IMR-90 (cell line): Measurements from ENCODE around the gene TLR9. TPM values are rescaled to one million over a fixed set of nuclear protein-coding genes. Genes with fewer than 3 reads are reported as not detected.

Experiments used
- ATAC-seq: fragments of 200-7000 bp; cut with Tn5 transposase; 2 replicates; pipeline ENCODE4 v1.9.1; 2020; ENCODE audit warnings: low read depth, mild to moderate bottlenecking, moderate library complexity
- BruUV-seq: library from RNA; stranded (reverse); fragments of 400-500 nt; replicated peaks from 2 replicates; lab custom pipeline; 2021; lab: Mats Ljungman, UMichigan
- CTCF ChIA-PET: fragments of 300-600 bp; formaldehyde crosslinking; extraction: SDS; loops from one replicate; lab custom pipeline; 2021; ENCODE audit warnings: antibody characterized with exemption; lab: Yijun Ruan, JAX
- POLR2A ChIA-PET: fragments of 300-600 bp; sonication (Branson Sonifier 250); formaldehyde crosslinking; loops from one replicate; lab custom pipeline; 2022; ENCODE audit warnings: antibody characterized with exemption; ENCODE audit not compliant: unreplicated experiment; lab: Charles Lee
- DNase-seq: peaks from one replicate; pipeline ENCODE4 v3.0.0; 2013
- H2AFZ ChIP-seq: replicated peaks from 2 replicates; pipeline ENCODE3; 2013; ENCODE audit warnings: low read length, mild to moderate bottlenecking; ENCODE audit not compliant: poor library complexity
- H2AK5ac ChIP-seq: 2 replicates; pipeline ENCODE4 v1.6.1; 2013; ENCODE audit warnings: low read depth, low read length, inconsistent platforms
- H2AK9ac ChIP-seq: replicated peaks from 2 replicates; pipeline ENCODE3; 2013; ENCODE audit warnings: mild to moderate bottlenecking, low read depth, low read length, moderate library complexity; ENCODE audit not compliant: poor library complexity
- H2BK120ac ChIP-seq: 2 replicates; pipeline ENCODE4 v1.6.1; 2013; ENCODE audit warnings: low read depth, low read length, inconsistent platforms
- H2BK15ac ChIP-seq: 3 replicates; pipeline ENCODE4 v1.6.1; 2013; ENCODE audit warnings: low read depth, low read length, inconsistent platforms
- H2BK20ac ChIP-seq: 2 replicates; pipeline ENCODE4 v1.6.1; 2013; ENCODE audit warnings: low read depth, mild to moderate bottlenecking, inconsistent platforms, low read length, moderate library complexity
- H2BK5ac ChIP-seq: 2 replicates; pipeline ENCODE4 v1.6.1; 2013; ENCODE audit warnings: mild to moderate bottlenecking, low read depth, low read length, inconsistent platforms; ENCODE audit not compliant: poor library complexity, severe bottlenecking
- H3K14ac ChIP-seq: replicated peaks from 2 replicates; pipeline ENCODE4 v1.6.1; 2013; ENCODE audit warnings: low read depth, low read length, inconsistent platforms
- H3K18ac ChIP-seq: 2 replicates; pipeline ENCODE4 v1.6.1; 2013; ENCODE audit warnings: low read depth, low read length, control low read depth
- H3K23ac ChIP-seq: 2 replicates; pipeline ENCODE4 v1.6.1; 2013; ENCODE audit warnings: low read depth, low read length, inconsistent platforms
- H3K27ac ChIP-seq: 2 replicates; pipeline ENCODE4 v1.5.1; 2013; ENCODE audit warnings: mild to moderate bottlenecking, control low read depth, low read length; ENCODE audit not compliant: insufficient read depth
- H3K27me3 ChIP-seq: 2 replicates; pipeline ENCODE4 v1.6.1; 2013; ENCODE audit warnings: low read length; ENCODE audit not compliant: control insufficient read depth, insufficient read depth
- H3K36me3 ChIP-seq: 2 replicates; pipeline ENCODE4 v1.6.1; 2013; ENCODE audit warnings: low read length, mixed read lengths; ENCODE audit not compliant: control insufficient read depth, insufficient read depth
- H3K4ac ChIP-seq: 2 replicates; pipeline ENCODE4 v1.6.1; 2013; ENCODE audit warnings: low read depth, low read length, inconsistent platforms
- H3K4me1 ChIP-seq: 2 replicates; pipeline ENCODE4 v1.6.1; 2013; ENCODE audit warnings: low read length, mixed read lengths; ENCODE audit not compliant: control insufficient read depth, insufficient read depth
- H3K4me2 ChIP-seq: 2 replicates; pipeline ENCODE4 v1.6.1; 2013; ENCODE audit warnings: low read depth, mild to moderate bottlenecking, control low read depth, low read length, moderate library complexity
- H3K4me3 ChIP-seq: 2 replicates; pipeline ENCODE4 v1.5.1; 2013; ENCODE audit warnings: low read depth, mild to moderate bottlenecking, control low read depth, low read length, moderate library complexity; ENCODE audit not compliant: insufficient read depth
- H3K56ac ChIP-seq: 2 replicates; pipeline ENCODE4 v1.6.1; 2013; ENCODE audit warnings: low read length, inconsistent platforms; ENCODE audit not compliant: insufficient read depth; ENCODE audit errors: extremely low read depth
- H3K79me1 ChIP-seq, 2 experiments: 2 replicates each; pipeline ENCODE4 v1.6.1; 2013; ENCODE audit warnings: low read length in 2 of 2, inconsistent platforms in 1 of 2, low read depth in 1 of 2
- H3K9ac ChIP-seq: 2 replicates; pipeline ENCODE4 v1.6.1; 2013; ENCODE audit warnings: low read depth, low read length, control low read depth
- H3K9me1 ChIP-seq: 2 replicates; pipeline ENCODE4 v1.6.1; 2013; ENCODE audit warnings: low read length, inconsistent platforms; ENCODE audit not compliant: insufficient read depth
- H3K9me3 ChIP-seq: 2 replicates; pipeline ENCODE4 v1.6.1; 2013; ENCODE audit warnings: low read length; ENCODE audit not compliant: control insufficient read depth, insufficient read depth
- H4K20me1 ChIP-seq: 2 replicates; pipeline ENCODE4 v1.6.1; 2013; ENCODE audit warnings: low read length, inconsistent platforms; ENCODE audit not compliant: insufficient read depth
- H4K5ac ChIP-seq: 2 replicates; pipeline ENCODE4 v1.6.1; 2013; ENCODE audit warnings: mild to moderate bottlenecking, low read depth, low read length, control low read depth
- H4K8ac ChIP-seq, 2 experiments: 2 replicates each; pipeline ENCODE4 v1.6.1; 2013; ENCODE audit warnings: low read depth in 2 of 2, low read length in 2 of 2, control low read depth in 1 of 2, inconsistent platforms in 1 of 2
- H4K91ac ChIP-seq: 2 replicates; pipeline ENCODE4 v1.6.1; 2013; ENCODE audit warnings: low read depth, low read length, inconsistent platforms; ENCODE audit not compliant: insufficient read depth
- BHLHE40 ChIP-seq: fragments of 150-350 bp; IDR thresholded peaks from 2 replicates; pipeline ENCODE4 v1.6.1; 2016; ENCODE audit warnings: mild to moderate bottlenecking, low read depth, low read length
- CEBPB ChIP-seq: IDR thresholded peaks from 2 replicates; pipeline ENCODE4 v1.6.1; 2012; ENCODE audit warnings: low read depth, low read length, improper control_type of control experiment
- MAFK ChIP-seq: IDR thresholded peaks from 2 replicates; pipeline ENCODE4 v1.6.1; 2012; ENCODE audit warnings: low read depth, low read length, improper control_type of control experiment
- MXI1 ChIP-seq: IDR thresholded peaks from 2 replicates; pipeline ENCODE4 v1.6.1; 2012; ENCODE audit warnings: low read depth, mild to moderate bottlenecking, low read length, moderate library complexity, borderline replicate concordance
- NFE2L2 ChIP-seq: fragments of 150-350 bp; IDR thresholded peaks from 2 replicates; pipeline ENCODE4 v1.6.1; 2016; ENCODE audit warnings: low read depth, mild to moderate bottlenecking, low read length
- RAD21 ChIP-seq: IDR thresholded peaks from 2 replicates; pipeline ENCODE4 v1.6.1; 2012; ENCODE audit warnings: low read length, improper control_type of control experiment
- RCOR1 ChIP-seq: IDR thresholded peaks from 2 replicates; pipeline ENCODE4 v1.6.1; 2012; ENCODE audit warnings: mild to moderate bottlenecking, low read length, improper control_type of control experiment; ENCODE audit not compliant: insufficient replicate concordance
- SMC3 ChIP-seq: fragments of 150-350 bp; IDR thresholded peaks from 2 replicates; pipeline ENCODE4 v1.6.1; 2016; ENCODE audit warnings: low read depth, mild to moderate bottlenecking, antibody characterized with exemption, low read length, moderate library complexity
- WGBS, 2 experiments: methylation state at CpG; one replicate each; pipeline versions ENCODE4 v1.1.5 to v1.1.7; 2013; ENCODE audit warnings: missing lambda C conversion rate in 2 of 2; ENCODE audit not compliant: insufficient read length in 1 of 2; ENCODE audit errors: extremely low coverage in 2 of 2; 5-methylcytosine and 5-hydroxymethylcytosine counted together
- dilution Hi-C: fragments of 300-500 bp; cut with HindIII; formaldehyde crosslinking; loops from one replicate; pipeline ENCODE4 v1.14.3; 2018; ENCODE audit warnings: low sequenced_read_pairs; ENCODE audit not compliant: unreplicated experiment
- in situ Hi-C: fragments of 300-500 bp; cut with MboI; formaldehyde crosslinking; loops from 3 replicates; pipeline ENCODE4 v1.14.3; 2019; ENCODE audit warnings: low sequenced_read_pairs, inconsistent platforms, mixed read lengths
- intact Hi-C: fragments of 100-400 bp; cut with micrococcal nuclease; formaldehyde crosslinking; loops from 2 replicates; pipeline ENCODE4 v1.10.0; 2022
- polyA plus RNA-seq, 3 experiments: library from polyadenylated mRNA; depleted of rRNA; stranded (reverse); fragments of >200 nt; gene quantifications; 2 replicates each; pipeline ENCODE4 v1.2.3, GENCODE V29; 2012; ENCODE audit warnings: low replicate concordance in 1 of 3
- total RNA-seq: library from RNA; depleted of rRNA; stranded (reverse); fragments of >200 nt; gene quantifications from 2 replicates; pipeline ENCODE4 v1.2.3, GENCODE V29; 2012

Gene TLR9
- total and polyA plus RNA-seq, 2 of the 4 experiments (the other 2 are of a cell fraction): not detected

GRCh38 chr3:52176951-52177700 lies 48.3 kb downstream of the TLR9 start:
- Histone ChIP-seq H3K27ac (no peak overlapping the region), H3K4me1 (peaks cover 5% of the 10 kb centered on the region; the same call in 1 of the 2 replicates), H3K56ac (no peak overlapping the region), H2AFZ (peak overlapping the region; percentile 53), H2BK5ac (no peak overlapping the region), H3K9me3 (no peaks in the 10 kb centered on the region), H3K4me3 (no peak overlapping the region), H2BK20ac (no peak overlapping the region), H3K27me3 (peaks cover 9% of the 10 kb centered on the region), H4K20me1 (no peaks in the 10 kb centered on the region), H3K4me2 (no peak overlapping the region), H3K14ac (peak overlapping the region; percentile 47; the same call in 1 of the 2 replicates), H4K5ac (no peak overlapping the region), H2BK120ac (no peak overlapping the region), H3K9ac (no peak overlapping the region), H3K79me1 (no peaks in the 10 kb centered on the region), H4K8ac (no peak overlapping the region), H3K23ac (no peak overlapping the region), H3K18ac (no peak overlapping the region), H2BK15ac (no peak overlapping the region), H2AK9ac (no peak overlapping the region), H3K36me3 (no peaks in the 10 kb centered on the region), H3K4ac (no peak overlapping the region; the same call in 1 of the 2 replicates), H3K9me1 (peaks cover 14% of the 10 kb centered on the region), H2AK5ac (no peak overlapping the region), H4K91ac (no peak overlapping the region)
- ATAC-seq: no peak
- TF ChIP-seq MAFK: no peak
- TF ChIP-seq MXI1: no peak
- no peak for TF ChIP-seq NFE2L2
- no peak for TF ChIP-seq RCOR1
- no peak for TF ChIP-seq BHLHE40
- no peak for TF ChIP-seq RAD21
- TF ChIP-seq CEBPB: no peak
- TF ChIP-seq SMC3: no peak
- POLR2A ChIA-PET: no interaction called here
- BruUV-seq: no TSS peak
- 74% methylated on average over 3 of the region's 15 CpGs; no CpG with 5 or more reads in 1 of the 2 experiments for WGBS, 2 experiments
- in situ Hi-C loops: no loop called here
- intact Hi-C loops: no loop called here
- dilution Hi-C loops: no loop called here
- DNase-seq: no peak
- CTCF ChIA-PET: no interaction called here
